ENCODE results near the gene PDILT. TPM values are rescaled to one million over a fixed set of nuclear protein-coding genes. Genes with fewer than 3 reads are reported as not detected.

The PDILT gene
- total RNA-seq, 1 experiment from 2014 or later = not detected

DNA sequence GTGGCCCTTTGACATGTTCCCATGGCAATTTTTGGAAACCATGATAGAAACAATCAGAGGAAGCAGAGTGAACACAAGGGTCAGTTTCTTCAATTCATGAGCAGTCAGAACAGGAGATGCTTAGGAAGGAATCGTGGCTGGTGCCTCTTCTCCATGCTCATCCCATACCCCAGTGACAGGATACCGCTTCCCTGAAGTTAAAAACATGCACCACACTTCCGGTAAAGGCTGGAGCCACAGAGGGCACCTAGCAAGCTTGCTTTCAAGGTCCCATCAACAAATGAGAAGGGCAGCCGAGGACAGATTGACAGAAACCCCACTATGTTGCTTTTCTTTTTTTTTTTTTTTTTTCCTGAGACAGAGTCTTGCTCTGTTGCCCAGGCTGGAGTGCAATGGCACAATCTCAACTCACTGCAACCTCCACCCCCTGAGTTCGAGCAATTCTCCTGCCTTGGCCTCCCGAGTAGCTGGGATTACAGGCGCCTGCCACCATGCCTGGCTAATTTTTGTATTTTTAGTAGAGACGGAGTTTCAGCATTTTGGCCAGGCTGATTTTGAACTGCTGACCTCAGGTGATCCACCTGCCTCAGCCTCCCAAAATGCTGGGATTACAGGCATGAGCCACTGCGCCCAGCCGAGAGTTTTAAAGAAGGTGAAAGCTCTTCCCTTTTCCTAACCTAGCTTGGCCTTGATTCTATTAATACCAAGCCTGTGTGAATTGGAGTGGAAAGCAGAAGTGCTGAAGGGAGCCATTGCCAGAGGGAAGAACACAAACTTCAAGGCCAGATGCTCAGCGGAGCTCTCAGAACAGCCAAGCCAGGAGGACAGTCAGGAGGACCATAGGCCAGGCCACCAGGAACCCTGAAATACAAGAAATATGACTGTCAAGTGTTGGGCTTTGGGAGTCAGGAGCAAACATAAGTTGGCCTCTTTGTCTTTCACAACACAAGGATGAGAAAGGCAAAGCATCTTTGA lies 93.8 kb downstream of the PDILT start:
- no peaks in the 10 kb centered on the region for H3K79me2 ChIP-seq (ENCODE audit: low read length)
- H3K4me1 ChIP-seq (ENCODE audit: insufficient read depth, low read length) = no peaks in the 10 kb centered on the region
- no TSS peak for BruUV-seq (replicated peaks)
- ATAC-seq (no peak), DNase-seq (no peak)
- H3K27ac ChIP-seq (ENCODE audit: low read length) = no peak overlapping the region
- intact Hi-C loops (cut with micrococcal nuclease) = no loop called here
- H3F3A ChIP-seq (ENCODE audit: low read length, unreplicated experiment) = no peaks in the 10 kb centered on the region
- no peak overlapping the region for H3K4me2 ChIP-seq (ENCODE audit: low read length)
- ChIA-PET CTCF (no interaction called here), POLR2A (ENCODE audit: unreplicated experiment) (no interaction called here)
- H3K9me3 ChIP-seq (ENCODE audit: low read length) = no peaks in the 10 kb centered on the region
- TF ChIP-seq EZH2 (IDR thresholded peaks at IDR 0.05; ENCODE audit: low read length, unreplicated experiment) (no peak), EZH2phosphoT487 (IDR thresholded peaks at IDR 0.05; ENCODE audit: borderline replicate concordance, low read length) (no peak)
- TF ChIP-seq, protein P1, sequence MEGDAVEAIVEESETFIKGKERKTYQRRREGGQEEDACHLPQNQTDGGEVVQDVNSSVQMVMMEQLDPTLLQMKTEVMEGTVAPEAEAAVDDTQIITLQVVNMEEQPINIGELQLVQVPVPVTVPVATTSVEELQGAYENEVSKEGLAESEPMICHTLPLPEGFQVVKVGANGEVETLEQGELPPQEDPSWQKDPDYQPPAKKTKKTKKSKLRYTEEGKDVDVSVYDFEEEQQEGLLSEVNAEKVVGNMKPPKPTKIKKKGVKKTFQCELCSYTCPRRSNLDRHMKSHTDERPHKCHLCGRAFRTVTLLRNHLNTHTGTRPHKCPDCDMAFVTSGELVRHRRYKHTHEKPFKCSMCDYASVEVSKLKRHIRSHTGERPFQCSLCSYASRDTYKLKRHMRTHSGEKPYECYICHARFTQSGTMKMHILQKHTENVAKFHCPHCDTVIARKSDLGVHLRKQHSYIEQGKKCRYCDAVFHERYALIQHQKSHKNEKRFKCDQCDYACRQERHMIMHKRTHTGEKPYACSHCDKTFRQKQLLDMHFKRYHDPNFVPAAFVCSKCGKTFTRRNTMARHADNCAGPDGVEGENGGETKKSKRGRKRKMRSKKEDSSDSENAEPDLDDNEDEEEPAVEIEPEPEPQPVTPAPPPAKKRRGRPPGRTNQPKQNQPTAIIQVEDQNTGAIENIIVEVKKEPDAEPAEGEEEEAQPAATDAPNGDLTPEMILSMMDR (conservative IDR thresholded peaks at IDR 0.05; ENCODE audit: low read depth, low read length) = no peak
- H3K4me3 ChIP-seq (ENCODE audit: low read length) = no peak overlapping the region
- no peak overlapping the region for H3K9ac ChIP-seq (ENCODE audit: low read length)
- no peaks in the 10 kb centered on the region for H4K20me1 ChIP-seq (ENCODE audit: low read length)
- no peaks in the 10 kb centered on the region for H3K9me2 ChIP-seq (replicated peaks; ENCODE audit: low read length)
- no peak overlapping the region for H2AFZ ChIP-seq (ENCODE audit: low read length)
- no peaks in the 10 kb centered on the region for H3K36me3 ChIP-seq (ENCODE audit: low read depth, low read length)
- no peaks in the 10 kb centered on the region for H3K27me3 ChIP-seq (ENCODE audit: low read length)

DNA sequence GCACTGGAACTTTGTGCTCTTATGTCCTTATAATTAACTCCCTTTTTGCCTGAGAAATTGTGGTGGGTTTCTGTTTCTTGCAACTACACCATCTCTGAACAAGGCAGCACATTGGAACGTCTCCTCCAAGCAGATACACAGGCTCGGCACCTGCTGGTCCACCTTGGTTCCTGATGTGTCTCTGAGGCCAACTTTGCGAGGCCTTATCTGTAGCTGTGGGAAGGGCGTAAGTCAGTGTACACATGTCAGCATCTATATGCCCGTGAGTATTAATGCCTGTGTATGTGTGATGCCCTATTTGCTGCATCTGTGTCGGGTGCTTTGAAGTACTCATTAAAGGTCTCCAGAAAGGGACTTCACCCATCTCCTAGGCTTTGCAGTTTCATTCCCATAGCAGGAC lies 94.8 kb downstream of the PDILT start:
- Histone ChIP-seq H3K79me2 (ENCODE audit: low read length) (no peaks in the 10 kb centered on the region), H3K9ac (ENCODE audit: low read length) (no peak overlapping the region), H3K27me3 (ENCODE audit: low read length) (no peaks in the 10 kb centered on the region), H3K9me3 (ENCODE audit: low read length) (no peaks in the 10 kb centered on the region), H2AFZ (ENCODE audit: low read length) (no peak overlapping the region), H3F3A (ENCODE audit: low read length, unreplicated experiment) (no peaks in the 10 kb centered on the region), H3K4me3 (ENCODE audit: low read length) (no peak overlapping the region), H3K4me1 (ENCODE audit: insufficient read depth, low read length) (no peaks in the 10 kb centered on the region), H3K36me3 (ENCODE audit: low read depth, low read length) (no peaks in the 10 kb centered on the region), H3K9me2 (replicated peaks; ENCODE audit: low read length) (no peaks in the 10 kb centered on the region), H4K20me1 (ENCODE audit: low read length) (no peaks in the 10 kb centered on the region), H3K4me2 (ENCODE audit: low read length) (no peak overlapping the region), H3K27ac (ENCODE audit: low read length) (no peak overlapping the region)
- BruUV-seq (replicated peaks) = no TSS peak
- intact Hi-C loops (cut with micrococcal nuclease) = no loop called here
- POLR2A ChIA-PET (ENCODE audit: unreplicated experiment) = no interaction called here
- DNase-seq (no peak), ATAC-seq (no peak)
- TF ChIP-seq EZH2 (IDR thresholded peaks at IDR 0.05; ENCODE audit: low read length, unreplicated experiment) (no peak), EZH2phosphoT487 (IDR thresholded peaks at IDR 0.05; ENCODE audit: borderline replicate concordance, low read length) (no peak)
- TF ChIP-seq, protein P1 (conservative IDR thresholded peaks at IDR 0.05; ENCODE audit: low read depth, low read length) = no peak
- CTCF ChIA-PET = no interaction called here

Other genes with a start within 250 kb of the PDILT start
- gene GP2, start 77.2 kb downstream of the PDILT start, total RNA-seq (2014; rRNA removed) = not detected in 2 replicates
- not detected in 2 replicates for gene UMOD, start 52.0 kb downstream of the PDILT start, total RNA-seq (2014; rRNA removed)
- gene ACSM5, start 4.8 kb upstream of the PDILT start, total RNA-seq (2014; rRNA removed) = not detected in 2 replicates
- gene ACSM2A, start 46.8 kb upstream of the PDILT start, total RNA-seq (2014; rRNA removed) = not detected in 2 replicates
- gene ACSM2B, start 171.6 kb upstream of the PDILT start, total RNA-seq (2014; rRNA removed) = not detected in 2 replicates